HepG2 (cell line): ENCODE results near the gene SMPD1. TPM values are rescaled to one million over a fixed set of nuclear protein-coding genes. Genes with fewer than 3 reads are reported as not detected.

Experiments used
- CBX5 ChIP-seq: sonication (generic); formaldehyde crosslinking; IDR thresholded peaks from 2 replicates; pipeline ENCODE4 v1.4.0; 2020; ENCODE audit warnings: missing genetic modification reagents, borderline replicate concordance
- DMAP1 ChIP-seq: IDR thresholded peaks from 2 replicates; pipeline ENCODE4 v1.6.1; 2016
- GZF1 ChIP-seq: sonication (generic); formaldehyde crosslinking; IDR thresholded peaks from 2 replicates; pipeline ENCODE4 v1.5.1; 2020; ENCODE audit warnings: mild to moderate bottlenecking, missing genetic modification reagents
- HNF4A ChIP-seq: sonication (generic); formaldehyde crosslinking; IDR thresholded peaks from 2 replicates; pipeline ENCODE4 v1.4.0; 2020; ENCODE audit warnings: missing genetic modification reagents
- HOXA3 ChIP-seq: sonication (generic); formaldehyde crosslinking; IDR thresholded peaks from 2 replicates; pipeline ENCODE4 v1.5.0; 2020; ENCODE audit warnings: missing genetic modification reagents
- HOXA7 ChIP-seq: sonication (generic); formaldehyde crosslinking; IDR thresholded peaks from 2 replicates; pipeline ENCODE4 v1.8.1; 2022; ENCODE audit warnings: mild to moderate bottlenecking, missing genetic modification reagents, moderate library complexity
- JDP2 ChIP-seq: sonication (generic); formaldehyde crosslinking; IDR thresholded peaks from 2 replicates; pipeline ENCODE4 v1.8.1; 2022; ENCODE audit warnings: missing genetic modification reagents, borderline replicate concordance
- KDM6A ChIP-seq: IDR thresholded peaks from 2 replicates; pipeline ENCODE4 v1.6.1; 2016; ENCODE audit warnings: low read depth
- LCORL ChIP-seq, 2 experiments: fragments of 450-650 bp in 1 of 2; sonication (generic) in 1 of 2; formaldehyde crosslinking in 1 of 2; IDR thresholded peaks; 2 replicates each; pipeline versions ENCODE4 v1.5.0 to v1.6.1; 2017 to 2020; ENCODE audit warnings: antibody characterized with exemption in 1 of 2, missing genetic modification reagents in 1 of 2
- PAWR ChIP-seq: sonication (generic); formaldehyde crosslinking; IDR thresholded peaks from 2 replicates; pipeline ENCODE4 v1.4.0; 2020; ENCODE audit warnings: missing genetic modification reagents, mild to moderate bottlenecking, borderline replicate concordance
- RAD21 ChIP-seq: fragments of 450-650 bp; formaldehyde crosslinking; IDR thresholded peaks from 2 replicates; pipeline ENCODE4 v1.5.0; 2020; ENCODE audit warnings: mild to moderate bottlenecking
- RXRA ChIP-seq: sonication (generic); formaldehyde crosslinking; IDR thresholded peaks from 2 replicates; pipeline ENCODE4 v1.5.1; 2020; ENCODE audit warnings: missing genetic modification reagents
- SKI ChIP-seq: fragments of 450-650 bp; IDR thresholded peaks from one replicate; pipeline ENCODE4 v1.6.1; 2018; ENCODE audit warnings: mild to moderate bottlenecking; ENCODE audit not compliant: partially characterized antibody
- SMC3 ChIP-seq: IDR thresholded peaks from 2 replicates; pipeline ENCODE4 v1.6.1; 2011; ENCODE audit warnings: low read length, improper control_type of control experiment
- ZMAT3 ChIP-seq: sonication (generic); formaldehyde crosslinking; conservative IDR thresholded peaks from 2 replicates; pipeline ENCODE4 v1.7.0; 2021; ENCODE audit warnings: missing genetic modification reagents
- ZMYM2 ChIP-seq: sonication (generic); formaldehyde crosslinking; IDR thresholded peaks from 2 replicates; pipeline ENCODE4 v1.8.0; 2022; ENCODE audit warnings: mild to moderate bottlenecking, missing genetic modification reagents
- ZNF160 ChIP-seq: sonication (generic); formaldehyde crosslinking; IDR thresholded peaks from 2 replicates; pipeline ENCODE4 v1.8.0; 2022; ENCODE audit warnings: mild to moderate bottlenecking, inconsistent platforms, missing genetic modification reagents
- ZNF562 ChIP-seq: sonication (generic); formaldehyde crosslinking; IDR thresholded peaks from 2 replicates; pipeline ENCODE4 v1.8.0; 2022; ENCODE audit warnings: missing genetic modification reagents, borderline replicate concordance
- ZNF652 ChIP-seq: IDR thresholded peaks from 2 replicates; pipeline ENCODE4 v1.6.1; 2016; ENCODE audit warnings: low read depth, borderline replicate concordance
- ZNF709 ChIP-seq: sonication (generic); formaldehyde crosslinking; IDR thresholded peaks from 2 replicates; pipeline ENCODE4 v1.5.0; 2020; ENCODE audit warnings: mild to moderate bottlenecking, missing genetic modification reagents
- ZNF773 ChIP-seq: sonication (generic); formaldehyde crosslinking; IDR thresholded peaks from 2 replicates; pipeline ENCODE4 v1.4.0; 2020; ENCODE audit warnings: missing genetic modification reagents, borderline replicate concordance
- ZNF883 ChIP-seq: sonication (generic); formaldehyde crosslinking; IDR thresholded peaks from 2 replicates; pipeline ENCODE4 v1.5.1; 2020; ENCODE audit warnings: mild to moderate bottlenecking, missing genetic modification reagents; ENCODE audit errors: not compliant biosample characterization
- polyA plus RNA-seq, 8 experiments: library from polyadenylated mRNA; depleted of rRNA in 3 of 8; stranded (reverse) in 7 of 8; unstranded in 1 of 8; fragments of >200 nt; fragmentation: Illumina TruSeq in 4 of 8; extraction: Trizol in 4 of 8; gene quantifications; 2 replicates each; pipeline versions ENCODE4 v1.2.1 to v1.2.3, GENCODE V29; 2011 to 2016; ENCODE audit warnings: low read depth in 4 of 8, missing spikeins in 1 of 8, mixed read lengths in 1 of 8; ENCODE audit not compliant: insufficient read depth in 1 of 8
- total RNA-seq, 5 experiments: library from RNA; depleted of rRNA; stranded (reverse); fragments of >200 nt; fragmentation: Illumina TruSeq; extraction: Trizol; gene quantifications; 2 replicates each; pipeline ENCODE4 v1.2.3, GENCODE V29; 2016; ENCODE audit warnings: low read depth in 1 of 5
- TF ChIP-seq, protein P1 (sequence below): sonication (generic); formaldehyde crosslinking; IDR thresholded peaks from 2 replicates; pipeline ENCODE4 v1.4.0; 2020; ENCODE audit warnings: mild to moderate bottlenecking, missing genetic modification reagents
- TF ChIP-seq, protein P2 (sequence below): sonication (generic); formaldehyde crosslinking; IDR thresholded peaks from 2 replicates; pipeline ENCODE4 v1.5.1; 2020; ENCODE audit warnings: missing genetic modification reagents, mild to moderate bottlenecking, borderline replicate concordance
- TF ChIP-seq, protein P3 (sequence below): sonication (generic); formaldehyde crosslinking; IDR thresholded peaks from 2 replicates; pipeline ENCODE4 v1.4.0; 2020; ENCODE audit warnings: missing genetic modification reagents, borderline replicate concordance

Gene SMPD1
- total and polyA plus RNA-seq, 2 of the 13 experiments (the other 11 are each of a cell fraction or from before 2014, with no cell fraction given) = 6.3 to 8.4 TPM

DNA sequence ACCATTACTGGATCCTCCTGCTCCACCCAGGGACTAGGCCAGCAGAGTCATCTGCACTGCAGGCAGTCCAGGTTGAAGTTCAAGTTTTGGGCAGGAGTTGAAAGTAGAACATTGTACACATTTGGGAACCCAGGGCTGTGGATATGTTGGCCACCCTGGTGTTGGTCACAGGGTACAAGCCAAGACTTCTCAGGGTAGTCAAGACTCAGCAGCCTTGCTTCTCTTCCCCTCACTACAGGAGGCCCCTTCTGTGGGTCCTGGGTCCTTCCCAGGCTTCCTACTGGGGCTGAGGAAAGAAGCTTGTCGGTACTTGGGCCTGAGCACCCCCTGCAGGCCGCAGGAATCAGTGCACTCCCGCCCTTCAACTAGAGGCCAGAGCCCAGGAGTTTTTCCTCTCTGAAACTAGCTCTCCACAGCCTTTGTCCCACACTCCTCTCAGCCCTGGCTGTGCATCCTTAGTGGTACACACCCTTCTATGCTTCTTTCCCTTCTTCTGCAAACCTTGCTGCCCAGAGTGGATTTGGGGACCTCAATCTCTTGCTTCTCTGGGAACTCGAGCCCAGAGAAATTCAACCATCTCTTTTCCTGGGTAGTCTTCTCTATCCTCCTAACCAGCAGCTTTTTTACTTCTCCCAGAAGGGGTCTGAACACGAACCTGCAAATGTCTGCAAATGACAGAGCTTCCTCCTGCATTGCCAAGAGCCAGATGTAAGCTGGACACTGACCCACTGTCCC, 53.2 kb downstream of the SMPD1 start (continued):
- TF ChIP-seq HOXA3 (CRISPR knock-in tag) = 0 out of 2 replicates have a peak, but pooled peaks have one; percentile 21
- no peak for TF ChIP-seq KDM6A (CRISPR knock-in tag)
- peak; percentile 42; the same call in 1 of the 2 replicates for TF ChIP-seq SMC3
- no peak for TF ChIP-seq ZNF652 (CRISPR knock-in tag)
- no peak for TF ChIP-seq ZNF883
- TF ChIP-seq HOXA7 (CRISPR knock-in tag) = no peak
- TF ChIP-seq ZNF160 (CRISPR knock-in tag) = no peak
- peak; percentile 47 for TF ChIP-seq SKI
- TF ChIP-seq CBX5 (CRISPR knock-in tag) = no peak
- no peak for TF ChIP-seq LCORL (IDR thresholded peaks at IDR 0.05)
- TF ChIP-seq LCORL (CRISPR knock-in tag; IDR thresholded peaks at IDR 0.05) = peak; percentile 46; the same call in 1 of the 2 replicates
- TF ChIP-seq, protein P1, sequence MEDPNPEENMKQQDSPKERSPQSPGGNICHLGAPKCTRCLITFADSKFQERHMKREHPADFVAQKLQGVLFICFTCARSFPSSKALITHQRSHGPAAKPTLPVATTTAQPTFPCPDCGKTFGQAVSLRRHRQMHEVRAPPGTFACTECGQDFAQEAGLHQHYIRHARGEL = no peak
- TF ChIP-seq, protein P2, sequence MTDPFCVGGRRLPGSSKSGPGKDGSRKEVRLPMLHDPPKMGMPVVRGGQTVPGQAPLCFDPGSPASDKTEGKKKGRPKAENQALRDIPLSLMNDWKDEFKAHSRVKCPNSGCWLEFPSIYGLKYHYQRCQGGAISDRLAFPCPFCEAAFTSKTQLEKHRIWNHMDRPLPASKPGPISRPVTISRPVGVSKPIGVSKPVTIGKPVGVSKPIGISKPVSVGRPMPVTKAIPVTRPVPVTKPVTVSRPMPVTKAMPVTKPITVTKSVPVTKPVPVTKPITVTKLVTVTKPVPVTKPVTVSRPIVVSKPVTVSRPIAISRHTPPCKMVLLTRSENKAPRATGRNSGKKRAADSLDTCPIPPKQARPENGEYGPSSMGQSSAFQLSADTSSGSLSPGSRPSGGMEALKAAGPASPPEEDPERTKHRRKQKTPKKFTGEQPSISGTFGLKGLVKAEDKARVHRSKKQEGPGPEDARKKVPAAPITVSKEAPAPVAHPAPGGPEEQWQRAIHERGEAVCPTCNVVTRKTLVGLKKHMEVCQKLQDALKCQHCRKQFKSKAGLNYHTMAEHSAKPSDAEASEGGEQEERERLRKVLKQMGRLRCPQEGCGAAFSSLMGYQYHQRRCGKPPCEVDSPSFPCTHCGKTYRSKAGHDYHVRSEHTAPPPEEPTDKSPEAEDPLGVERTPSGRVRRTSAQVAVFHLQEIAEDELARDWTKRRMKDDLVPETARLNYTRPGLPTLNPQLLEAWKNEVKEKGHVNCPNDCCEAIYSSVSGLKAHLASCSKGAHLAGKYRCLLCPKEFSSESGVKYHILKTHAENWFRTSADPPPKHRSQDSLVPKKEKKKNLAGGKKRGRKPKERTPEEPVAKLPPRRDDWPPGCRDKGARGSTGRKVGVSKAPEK (CRISPR knock-in tag) = no peak
- TF ChIP-seq DMAP1 (CRISPR knock-in tag) = no peak
- 0 out of 2 replicates have a peak, but pooled peaks have one; percentile 5 for TF ChIP-seq HNF4A (CRISPR knock-in tag)
- no peak for TF ChIP-seq ZNF773 (CRISPR knock-in tag)
- 0 out of 2 replicates have a peak, but pooled peaks have one; percentile 41 for TF ChIP-seq RAD21
- no peak for TF ChIP-seq ZMYM2 (CRISPR knock-in tag)
- no peak for TF ChIP-seq ZNF709 (CRISPR knock-in tag)
- no peak for TF ChIP-seq ZNF562 (CRISPR knock-in tag)
- TF ChIP-seq, protein P3, sequence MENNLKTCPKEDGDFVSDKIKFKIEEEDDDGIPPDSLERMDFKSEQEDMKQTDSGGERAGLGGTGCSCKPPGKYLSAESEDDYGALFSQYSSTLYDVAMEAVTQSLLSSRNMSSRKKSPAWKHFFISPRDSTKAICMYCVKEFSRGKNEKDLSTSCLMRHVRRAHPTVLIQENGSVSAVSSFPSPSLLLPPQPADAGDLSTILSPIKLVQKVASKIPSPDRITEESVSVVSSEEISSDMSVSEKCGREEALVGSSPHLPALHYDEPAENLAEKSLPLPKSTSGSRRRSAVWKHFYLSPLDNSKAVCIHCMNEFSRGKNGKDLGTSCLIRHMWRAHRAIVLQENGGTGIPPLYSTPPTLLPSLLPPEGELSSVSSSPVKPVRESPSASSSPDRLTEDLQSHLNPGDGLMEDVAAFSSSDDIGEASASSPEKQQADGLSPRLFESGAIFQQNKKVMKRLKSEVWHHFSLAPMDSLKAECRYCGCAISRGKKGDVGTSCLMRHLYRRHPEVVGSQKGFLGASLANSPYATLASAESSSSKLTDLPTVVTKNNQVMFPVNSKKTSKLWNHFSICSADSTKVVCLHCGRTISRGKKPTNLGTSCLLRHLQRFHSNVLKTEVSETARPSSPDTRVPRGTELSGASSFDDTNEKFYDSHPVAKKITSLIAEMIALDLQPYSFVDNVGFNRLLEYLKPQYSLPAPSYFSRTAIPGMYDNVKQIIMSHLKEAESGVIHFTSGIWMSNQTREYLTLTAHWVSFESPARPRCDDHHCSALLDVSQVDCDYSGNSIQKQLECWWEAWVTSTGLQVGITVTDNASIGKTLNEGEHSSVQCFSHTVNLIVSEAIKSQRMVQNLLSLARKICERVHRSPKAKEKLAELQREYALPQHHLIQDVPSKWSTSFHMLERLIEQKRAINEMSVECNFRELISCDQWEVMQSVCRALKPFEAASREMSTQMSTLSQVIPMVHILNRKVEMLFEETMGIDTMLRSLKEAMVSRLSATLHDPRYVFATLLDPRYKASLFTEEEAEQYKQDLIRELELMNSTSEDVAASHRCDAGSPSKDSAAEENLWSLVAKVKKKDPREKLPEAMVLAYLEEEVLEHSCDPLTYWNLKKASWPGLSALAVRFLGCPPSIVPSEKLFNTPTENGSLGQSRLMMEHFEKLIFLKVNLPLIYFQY (CRISPR knock-in tag) = 0 out of 2 replicates have a peak, but pooled peaks have one; percentile 43
- no peak for TF ChIP-seq ZMAT3 (CRISPR knock-in tag)
- no peak for TF ChIP-seq GZF1 (CRISPR knock-in tag)
- TF ChIP-seq PAWR (CRISPR knock-in tag) = no peak
- no peak for TF ChIP-seq JDP2 (CRISPR knock-in tag)
- TF ChIP-seq RXRA (CRISPR knock-in tag) = no peak
